Liver (tissue), 9 donors: ENCODE measurements around the gene SATB1. TPM values are rescaled to one million over a fixed set of nuclear protein-coding genes. Genes with fewer than 3 reads are reported as not detected.

Experiments
- DNase-seq: peaks from one replicate; pipeline ENCODE4 v3.0.0-alpha.2; 2017; ENCODE audit warnings: low spot score
- H3K27ac ChIP-seq, 2 donors: one replicate each; pipeline ENCODE4 v1.7.0; 2013; ENCODE audit warnings: inconsistent platforms in 2 of 2, low read length in 2 of 2, control low read depth in 1 of 2, low read depth in 1 of 2, mild to moderate bottlenecking in 1 of 2
- H3K27me3 ChIP-seq, 4 donors: one replicate each; pipeline versions ENCODE4 v1.6.1 to v1.7.0; 2013; ENCODE audit warnings: low read length in 3 of 4, inconsistent platforms in 1 of 4, mild to moderate bottlenecking in 1 of 4, moderate library complexity in 1 of 4; ENCODE audit not compliant: control insufficient read depth in 4 of 4, insufficient read depth in 4 of 4
- H3K36me3 ChIP-seq, 4 donors: one replicate each; pipeline versions ENCODE4 v1.6.1 to v1.7.0; 2013; ENCODE audit warnings: low read length in 3 of 4, mild to moderate bottlenecking in 3 of 4, low read depth in 1 of 4, moderate library complexity in 1 of 4; ENCODE audit not compliant: control insufficient read depth in 4 of 4, insufficient read depth in 3 of 4
- H3K4me1 ChIP-seq, 4 donors: one replicate each; pipeline versions ENCODE4 v1.6.1 to v1.7.0; 2013; ENCODE audit warnings: low read length in 3 of 4, mild to moderate bottlenecking in 3 of 4, moderate library complexity in 1 of 4; ENCODE audit not compliant: control insufficient read depth in 4 of 4, insufficient read depth in 4 of 4
- H3K4me3 ChIP-seq, 3 donors: one replicate each; pipeline versions ENCODE4 v1.6.1 to v1.7.0; 2013; ENCODE audit warnings: low read length in 3 of 3, control low read depth in 1 of 3, low read depth in 1 of 3, mild to moderate bottlenecking in 1 of 3
- H3K9ac ChIP-seq, 2 donors: one replicate each; pipeline ENCODE4 v1.7.0; 2013; ENCODE audit warnings: low read length in 2 of 2, mild to moderate bottlenecking in 2 of 2, moderate library complexity in 2 of 2, control low read depth in 1 of 2, low read depth in 1 of 2
- H3K9me3 ChIP-seq, 4 donors: one replicate each; pipeline versions ENCODE4 v1.6.1 to v1.7.0; 2013; ENCODE audit warnings: low read length in 3 of 4; ENCODE audit not compliant: control insufficient read depth in 4 of 4
- FOXA1 ChIP-seq: IDR thresholded peaks from 2 replicates; pipeline ENCODE4 v1.6.1; 2016; ENCODE audit warnings: antibody characterized with exemption
- FOXA2 ChIP-seq: IDR thresholded peaks from 2 replicates; pipeline ENCODE4 v1.6.1; 2016; ENCODE audit warnings: antibody characterized with exemption
- GABPA ChIP-seq, 2 donors: IDR thresholded peaks in 1 of 2; conservative IDR thresholded peaks in 1 of 2; 2 replicates each; pipeline ENCODE4 v1.6.1; 2016; ENCODE audit warnings: antibody characterized with exemption in 2 of 2, mild to moderate bottlenecking in 1 of 2, moderate library complexity in 1 of 2
- HNF4A ChIP-seq, 2 donors: conservative IDR thresholded peaks; 2 replicates each; pipeline ENCODE4 v1.6.1; 2016; ENCODE audit warnings: antibody characterized with exemption in 2 of 2, mild to moderate bottlenecking in 2 of 2
- HNF4G ChIP-seq: IDR thresholded peaks from 2 replicates; pipeline ENCODE4 v1.6.1; 2016; ENCODE audit warnings: antibody characterized with exemption
- JUND ChIP-seq, 2 donors: IDR thresholded peaks; 2 replicates each; pipeline ENCODE4 v1.6.1; 2016; ENCODE audit warnings: antibody characterized with exemption in 2 of 2
- NR2F2 ChIP-seq: IDR thresholded peaks from 2 replicates; pipeline ENCODE4 v1.6.1; 2016; ENCODE audit warnings: antibody characterized with exemption
- RAD21 ChIP-seq, 2 donors: IDR thresholded peaks; 2 replicates each; pipeline ENCODE4 v1.6.1; 2016; ENCODE audit warnings: antibody characterized with exemption in 2 of 2, mild to moderate bottlenecking in 2 of 2
- RXRA ChIP-seq, 2 donors: IDR thresholded peaks; 2 replicates each; pipeline ENCODE4 v1.6.1; 2017 to 2018; ENCODE audit warnings: antibody characterized with exemption in 2 of 2, mild to moderate bottlenecking in 1 of 2
- TAF1 ChIP-seq: conservative IDR thresholded peaks from 2 replicates; pipeline ENCODE4 v1.6.1; 2016; ENCODE audit warnings: antibody characterized with exemption, mild to moderate bottlenecking
- YY1 ChIP-seq: IDR thresholded peaks from 2 replicates; pipeline ENCODE4 v1.6.1; 2016; ENCODE audit warnings: antibody characterized with exemption, mild to moderate bottlenecking
- WGBS: extraction: QIAGEN DNeasy Blood & Tissue Kit; methylation state at CpG from one replicate; pipeline ENCODE4 v1.1.7; 2013; 5-methylcytosine and 5-hydroxymethylcytosine counted together
- polyA plus RNA-seq, 2 donors: library from polyadenylated mRNA; stranded (reverse) in 1 of 2; unstranded in 1 of 2; fragments of 200-250 nt in 1 of 2; fragments of >200 nt in 1 of 2; fragmentation: Nextera tagmentation in 1 of 2; extraction: Ambion mirVana in 1 of 2; gene quantifications; one replicate each; pipeline versions ENCODE4 v1.2.1 to v1.2.3, GENCODE V29; 2013 to 2015
- total RNA-seq, 2 donors: library from RNA; depleted of rRNA; stranded (reverse); fragments of >200 nt; gene quantifications; one replicate each; pipeline ENCODE4 v1.2.3, GENCODE V29; 2014
- TF ChIP-seq, protein P1 (sequence below): fragments of 150-350 bp; IDR thresholded peaks from 2 replicates; pipeline ENCODE4 v1.5.1; 2017; ENCODE audit warnings: improper control_type of control experiment, low read depth, low read length; ENCODE audit not compliant: missing input control
- TF ChIP-seq, protein P2 (sequence below): IDR thresholded peaks from 2 replicates; pipeline ENCODE4 v1.6.1; 2016; ENCODE audit warnings: antibody characterized with exemption, mild to moderate bottlenecking
- TF ChIP-seq, protein P3 (sequence below): IDR thresholded peaks from 2 replicates; pipeline ENCODE4 v1.6.1; 2016; ENCODE audit warnings: antibody characterized with exemption
- TF ChIP-seq, protein P4 (sequence below): IDR thresholded peaks from 2 replicates; pipeline ENCODE4 v1.6.1; 2016; ENCODE audit warnings: antibody characterized with exemption
- donor health status: healthy.
- donor health status: healthy.
- donor health status: healthy.
- donor health status: healthy.
- donor health status: healthy.

SATB1 gene
- total and polyA plus RNA-seq, 4 donors = 4.3 to 23.7 (median 10.5) TPM

DNA sequence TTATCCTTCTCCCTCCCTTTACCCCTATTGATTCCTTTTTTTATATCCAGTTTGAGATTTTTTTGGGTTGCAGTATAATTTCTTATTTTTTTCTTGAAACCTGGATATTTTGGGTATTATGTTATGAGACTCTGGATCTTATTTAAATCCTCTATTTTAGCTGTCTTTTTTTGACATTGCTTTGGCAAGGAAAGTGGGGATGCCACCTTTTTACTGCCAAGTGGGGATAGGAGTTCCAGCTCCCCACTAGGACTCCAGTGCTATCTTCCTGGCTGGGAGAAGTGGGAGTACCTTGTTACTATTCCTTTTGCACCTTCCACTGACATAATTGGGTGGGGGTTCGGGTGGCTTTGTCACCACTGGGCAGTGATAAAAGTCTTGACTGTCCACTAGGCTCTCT lies 87.9 kb downstream of the SATB1 start:
- WGBS = 77% methylated on average over 1 of the region's 1 CpG
- DNase-seq = no peak
- Histone ChIP-seq H3K9me3 (no peaks in the 10 kb centered on the region), H3K4me3 (no peak overlapping the region), H3K36me3 (no peaks in the 10 kb centered on the region), H3K27me3 (no peaks in the 10 kb centered on the region), H3K27ac (no peak overlapping the region), H3K4me1 (no peaks in the 10 kb centered on the region), H3K9ac (no peak overlapping the region)
- TF ChIP-seq HNF4A (conservative IDR thresholded peaks at IDR 0.05) (no peak), TAF1 (no peak)

DNA sequence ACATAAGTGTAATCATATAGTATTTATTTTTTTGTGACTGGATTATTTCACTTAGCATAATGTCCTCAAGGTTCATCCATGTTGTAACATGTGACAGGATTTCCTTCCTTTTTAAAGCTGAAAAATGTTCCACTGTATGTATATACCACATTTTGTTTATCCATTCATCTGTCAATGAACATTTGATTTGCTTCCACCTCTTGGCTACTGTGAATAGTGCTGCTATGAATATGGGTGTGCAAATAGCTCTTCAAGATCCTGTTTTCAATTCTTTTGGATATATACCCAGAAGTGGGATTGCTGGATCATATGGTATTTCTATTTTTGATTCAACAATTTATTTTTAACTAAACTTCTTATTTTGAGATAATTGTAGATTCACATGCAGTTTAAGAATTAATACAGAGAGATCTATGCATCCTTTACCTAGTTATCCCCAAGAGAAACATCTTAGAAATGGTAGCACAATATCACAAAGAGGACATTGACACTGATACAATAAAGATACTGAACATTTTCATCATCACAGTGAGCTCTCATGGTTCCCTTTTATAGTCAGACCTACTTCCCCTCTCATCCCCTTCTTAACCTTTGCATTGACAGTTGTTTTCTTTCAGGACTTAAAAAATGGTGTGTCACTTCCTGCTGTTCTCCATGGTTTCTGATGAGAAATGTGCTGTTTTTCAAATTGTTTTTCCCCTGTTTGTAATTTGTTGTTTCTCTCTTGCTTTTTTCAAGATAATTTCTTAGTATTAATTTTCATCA lies 90.1 kb downstream of the SATB1 start:
- Histone ChIP-seq H3K9ac (no peak overlapping the region), H3K4me3 (no peak overlapping the region), H3K9me3 (no peaks in the 10 kb centered on the region)

More for the DNA sequence above, 90.1 kb downstream of the SATB1 start:
- Histone ChIP-seq H3K4me1 (no peaks in the 10 kb centered on the region), H3K27ac (no peak overlapping the region), H3K36me3 (no peaks in the 10 kb centered on the region), H3K27me3 (no peaks in the 10 kb centered on the region)
- no peak for DNase-seq
- TF ChIP-seq HNF4G (no peak), HNF4A (conservative IDR thresholded peaks at IDR 0.05) (no peak), RAD21 (IDR thresholded peaks at IDR 0.05) (no peak), NR2F2 (no peak), GABPA (IDR thresholded peaks at IDR 0.05 in 1 of 2, conservative IDR thresholded peaks at IDR 0.05 in 1 of 2) (no peak), FOXA2 (no peak), YY1 (no peak), FOXA1 (no peak), TAF1 (no peak), RXRA (IDR thresholded peaks at IDR 0.05) (no peak), JUND (IDR thresholded peaks at IDR 0.05) (no peak)
- TF ChIP-seq, protein P1, sequence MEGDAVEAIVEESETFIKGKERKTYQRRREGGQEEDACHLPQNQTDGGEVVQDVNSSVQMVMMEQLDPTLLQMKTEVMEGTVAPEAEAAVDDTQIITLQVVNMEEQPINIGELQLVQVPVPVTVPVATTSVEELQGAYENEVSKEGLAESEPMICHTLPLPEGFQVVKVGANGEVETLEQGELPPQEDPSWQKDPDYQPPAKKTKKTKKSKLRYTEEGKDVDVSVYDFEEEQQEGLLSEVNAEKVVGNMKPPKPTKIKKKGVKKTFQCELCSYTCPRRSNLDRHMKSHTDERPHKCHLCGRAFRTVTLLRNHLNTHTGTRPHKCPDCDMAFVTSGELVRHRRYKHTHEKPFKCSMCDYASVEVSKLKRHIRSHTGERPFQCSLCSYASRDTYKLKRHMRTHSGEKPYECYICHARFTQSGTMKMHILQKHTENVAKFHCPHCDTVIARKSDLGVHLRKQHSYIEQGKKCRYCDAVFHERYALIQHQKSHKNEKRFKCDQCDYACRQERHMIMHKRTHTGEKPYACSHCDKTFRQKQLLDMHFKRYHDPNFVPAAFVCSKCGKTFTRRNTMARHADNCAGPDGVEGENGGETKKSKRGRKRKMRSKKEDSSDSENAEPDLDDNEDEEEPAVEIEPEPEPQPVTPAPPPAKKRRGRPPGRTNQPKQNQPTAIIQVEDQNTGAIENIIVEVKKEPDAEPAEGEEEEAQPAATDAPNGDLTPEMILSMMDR = no peak
- TF ChIP-seq, protein P2, sequence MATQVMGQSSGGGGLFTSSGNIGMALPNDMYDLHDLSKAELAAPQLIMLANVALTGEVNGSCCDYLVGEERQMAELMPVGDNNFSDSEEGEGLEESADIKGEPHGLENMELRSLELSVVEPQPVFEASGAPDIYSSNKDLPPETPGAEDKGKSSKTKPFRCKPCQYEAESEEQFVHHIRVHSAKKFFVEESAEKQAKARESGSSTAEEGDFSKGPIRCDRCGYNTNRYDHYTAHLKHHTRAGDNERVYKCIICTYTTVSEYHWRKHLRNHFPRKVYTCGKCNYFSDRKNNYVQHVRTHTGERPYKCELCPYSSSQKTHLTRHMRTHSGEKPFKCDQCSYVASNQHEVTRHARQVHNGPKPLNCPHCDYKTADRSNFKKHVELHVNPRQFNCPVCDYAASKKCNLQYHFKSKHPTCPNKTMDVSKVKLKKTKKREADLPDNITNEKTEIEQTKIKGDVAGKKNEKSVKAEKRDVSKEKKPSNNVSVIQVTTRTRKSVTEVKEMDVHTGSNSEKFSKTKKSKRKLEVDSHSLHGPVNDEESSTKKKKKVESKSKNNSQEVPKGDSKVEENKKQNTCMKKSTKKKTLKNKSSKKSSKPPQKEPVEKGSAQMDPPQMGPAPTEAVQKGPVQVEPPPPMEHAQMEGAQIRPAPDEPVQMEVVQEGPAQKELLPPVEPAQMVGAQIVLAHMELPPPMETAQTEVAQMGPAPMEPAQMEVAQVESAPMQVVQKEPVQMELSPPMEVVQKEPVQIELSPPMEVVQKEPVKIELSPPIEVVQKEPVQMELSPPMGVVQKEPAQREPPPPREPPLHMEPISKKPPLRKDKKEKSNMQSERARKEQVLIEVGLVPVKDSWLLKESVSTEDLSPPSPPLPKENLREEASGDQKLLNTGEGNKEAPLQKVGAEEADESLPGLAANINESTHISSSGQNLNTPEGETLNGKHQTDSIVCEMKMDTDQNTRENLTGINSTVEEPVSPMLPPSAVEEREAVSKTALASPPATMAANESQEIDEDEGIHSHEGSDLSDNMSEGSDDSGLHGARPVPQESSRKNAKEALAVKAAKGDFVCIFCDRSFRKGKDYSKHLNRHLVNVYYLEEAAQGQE = no peak
- TF ChIP-seq, protein P3, sequence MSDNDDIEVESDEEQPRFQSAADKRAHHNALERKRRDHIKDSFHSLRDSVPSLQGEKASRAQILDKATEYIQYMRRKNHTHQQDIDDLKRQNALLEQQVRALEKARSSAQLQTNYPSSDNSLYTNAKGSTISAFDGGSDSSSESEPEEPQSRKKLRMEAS = no peak
- TF ChIP-seq, protein P4, sequence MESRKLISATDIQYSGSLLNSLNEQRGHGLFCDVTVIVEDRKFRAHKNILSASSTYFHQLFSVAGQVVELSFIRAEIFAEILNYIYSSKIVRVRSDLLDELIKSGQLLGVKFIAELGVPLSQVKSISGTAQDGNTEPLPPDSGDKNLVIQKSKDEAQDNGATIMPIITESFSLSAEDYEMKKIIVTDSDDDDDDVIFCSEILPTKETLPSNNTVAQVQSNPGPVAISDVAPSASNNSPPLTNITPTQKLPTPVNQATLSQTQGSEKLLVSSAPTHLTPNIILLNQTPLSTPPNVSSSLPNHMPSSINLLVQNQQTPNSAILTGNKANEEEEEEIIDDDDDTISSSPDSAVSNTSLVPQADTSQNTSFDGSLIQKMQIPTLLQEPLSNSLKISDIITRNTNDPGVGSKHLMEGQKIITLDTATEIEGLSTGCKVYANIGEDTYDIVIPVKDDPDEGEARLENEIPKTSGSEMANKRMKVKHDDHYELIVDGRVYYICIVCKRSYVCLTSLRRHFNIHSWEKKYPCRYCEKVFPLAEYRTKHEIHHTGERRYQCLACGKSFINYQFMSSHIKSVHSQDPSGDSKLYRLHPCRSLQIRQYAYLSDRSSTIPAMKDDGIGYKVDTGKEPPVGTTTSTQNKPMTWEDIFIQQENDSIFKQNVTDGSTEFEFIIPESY = no peak
